Ishikawa (cell line): ENCODE measurements around the gene CST6.
A peak's percentile ranks its signal among the peaks of the same experiment; 100 is the strongest.

ENCODE experiments used
- CEBPB ChIP-seq: IDR thresholded peaks from 2 replicates; pipeline ENCODE4 v1.6.1; 2012
- CREB1 ChIP-seq: IDR thresholded peaks from 2 replicates; pipeline ENCODE4 v1.6.1; 2012; ENCODE audit warnings: low read depth
- EGR1 ChIP-seq: IDR thresholded peaks from 2 replicates; pipeline ENCODE4 v1.6.1; 2012
- EP300 ChIP-seq: IDR thresholded peaks from 2 replicates; pipeline ENCODE4 v1.6.1; 2012; ENCODE audit warnings: borderline replicate concordance
- FOXM1 ChIP-seq: IDR thresholded peaks from 2 replicates; pipeline ENCODE4 v1.6.1; 2012; ENCODE audit warnings: low read depth, borderline replicate concordance
- NFIC ChIP-seq: IDR thresholded peaks from 2 replicates; pipeline ENCODE4 v1.6.1; 2012
- RAD21 ChIP-seq: IDR thresholded peaks from 2 replicates; pipeline ENCODE4 v1.6.1; 2012; ENCODE audit warnings: low read depth
- TAF1 ChIP-seq: IDR thresholded peaks from 2 replicates; pipeline ENCODE4 v1.6.1; 2012; ENCODE audit warnings: low read depth, mild to moderate bottlenecking
- TCF12 ChIP-seq: IDR thresholded peaks from 2 replicates; pipeline ENCODE4 v1.6.1; 2012; ENCODE audit warnings: low read depth
- TEAD4 ChIP-seq: IDR thresholded peaks from 2 replicates; pipeline ENCODE4 v1.6.1; 2012
- YY1 ChIP-seq: IDR thresholded peaks from 2 replicates; pipeline ENCODE4 v1.6.1; 2012; ENCODE audit warnings: low read depth
- ZBTB7A ChIP-seq: IDR thresholded peaks from 2 replicates; pipeline ENCODE4 v1.6.1; 2012; ENCODE audit warnings: low read depth
- TF ChIP-seq, protein P1 (sequence below): IDR thresholded peaks from 2 replicates; pipeline ENCODE4 v1.6.1; 2012
- TF ChIP-seq, protein P2 (sequence below): IDR thresholded peaks from 2 replicates; pipeline ENCODE4 v1.6.1; 2012
- TF ChIP-seq, protein P3 (sequence below): IDR thresholded peaks from 2 replicates; pipeline ENCODE4 v1.6.1; 2012; ENCODE audit warnings: low read depth, mild to moderate bottlenecking

CST6 gene

DNA sequence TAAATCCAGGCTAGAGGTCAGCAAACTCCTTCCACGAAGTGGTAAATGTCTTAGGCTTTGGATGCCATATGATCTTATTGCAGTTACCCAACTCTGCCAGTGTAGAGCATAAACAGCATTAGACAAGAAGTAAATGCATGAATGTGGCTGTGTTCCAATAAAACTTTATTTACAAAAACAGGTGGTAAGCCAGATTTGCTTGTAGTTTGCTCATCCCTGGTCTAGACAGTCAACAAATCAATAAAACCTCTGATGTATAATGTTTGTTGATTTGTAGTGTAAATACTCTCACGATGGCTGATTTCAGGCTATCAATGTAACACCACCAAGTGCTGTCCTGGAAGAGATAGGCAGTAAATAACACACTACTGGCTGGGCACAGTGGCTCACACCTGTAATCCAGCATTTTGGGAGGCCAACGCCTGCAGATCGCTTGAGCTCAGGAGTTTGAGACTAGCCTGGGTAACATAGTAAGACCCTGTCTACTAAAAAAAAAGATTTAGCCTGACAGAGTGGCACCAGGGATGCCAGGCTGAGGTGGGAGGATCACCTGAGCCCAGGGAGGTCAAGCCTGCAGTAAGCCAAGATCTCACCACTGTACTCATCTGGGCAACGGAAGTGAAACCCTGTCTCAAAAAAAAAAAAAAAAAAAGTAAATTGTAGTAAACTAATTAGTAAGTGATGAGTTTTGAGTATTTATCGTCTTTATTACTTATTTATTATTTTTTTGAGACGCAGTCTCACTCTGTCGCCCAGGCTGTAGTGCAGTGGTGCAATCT lies 21.3 kb downstream of the CST6 start:
- TF ChIP-seq EP300 (no peak), EGR1 (no peak), FOXM1 (no peak), TCF12 (no peak), TEAD4 (no peak), CEBPB (no peak), YY1 (no peak)

DNA sequence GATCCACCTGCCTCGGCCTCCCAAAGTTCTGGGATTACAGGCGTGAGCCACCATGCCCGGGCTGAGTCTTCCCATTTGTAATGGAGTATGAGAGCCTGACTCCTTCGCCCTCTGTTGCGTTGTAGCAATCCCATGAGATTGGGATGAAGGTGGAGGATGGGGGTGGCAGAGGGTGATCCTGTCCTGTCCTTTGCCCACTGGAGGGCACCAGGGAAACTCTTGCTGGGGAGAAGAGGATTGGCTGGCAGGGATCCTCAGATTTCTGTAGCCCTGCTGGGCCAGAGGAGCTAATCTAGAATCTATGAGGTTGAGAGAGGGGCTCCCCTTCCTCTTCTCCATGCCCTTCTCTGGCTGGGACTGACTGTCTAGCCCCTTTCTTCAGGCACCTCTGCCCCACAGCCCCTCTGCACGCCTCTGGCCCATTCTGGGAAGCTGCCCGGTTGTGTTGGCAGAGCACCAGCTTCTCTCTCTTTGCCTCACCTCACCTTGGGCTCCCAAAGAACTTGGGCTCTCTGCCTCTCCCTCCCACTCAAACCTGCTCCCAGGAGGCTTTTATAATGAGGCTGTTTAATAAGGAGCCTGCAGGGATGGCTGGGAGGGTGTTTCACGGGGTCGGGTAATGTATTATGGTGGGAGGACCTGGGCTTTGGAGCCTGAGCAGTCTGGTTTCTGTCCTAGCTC lies 24.0 kb downstream of the CST6 start:
- no peak for TF ChIP-seq EGR1
- TF ChIP-seq, protein P1, sequence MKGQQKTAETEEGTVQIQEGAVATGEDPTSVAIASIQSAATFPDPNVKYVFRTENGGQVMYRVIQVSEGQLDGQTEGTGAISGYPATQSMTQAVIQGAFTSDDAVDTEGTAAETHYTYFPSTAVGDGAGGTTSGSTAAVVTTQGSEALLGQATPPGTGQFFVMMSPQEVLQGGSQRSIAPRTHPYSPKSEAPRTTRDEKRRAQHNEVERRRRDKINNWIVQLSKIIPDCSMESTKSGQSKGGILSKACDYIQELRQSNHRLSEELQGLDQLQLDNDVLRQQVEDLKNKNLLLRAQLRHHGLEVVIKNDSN, result no peak
- TF ChIP-seq, protein P2, sequence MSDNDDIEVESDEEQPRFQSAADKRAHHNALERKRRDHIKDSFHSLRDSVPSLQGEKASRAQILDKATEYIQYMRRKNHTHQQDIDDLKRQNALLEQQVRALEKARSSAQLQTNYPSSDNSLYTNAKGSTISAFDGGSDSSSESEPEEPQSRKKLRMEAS, result no peak
- TF ChIP-seq, protein P3, sequence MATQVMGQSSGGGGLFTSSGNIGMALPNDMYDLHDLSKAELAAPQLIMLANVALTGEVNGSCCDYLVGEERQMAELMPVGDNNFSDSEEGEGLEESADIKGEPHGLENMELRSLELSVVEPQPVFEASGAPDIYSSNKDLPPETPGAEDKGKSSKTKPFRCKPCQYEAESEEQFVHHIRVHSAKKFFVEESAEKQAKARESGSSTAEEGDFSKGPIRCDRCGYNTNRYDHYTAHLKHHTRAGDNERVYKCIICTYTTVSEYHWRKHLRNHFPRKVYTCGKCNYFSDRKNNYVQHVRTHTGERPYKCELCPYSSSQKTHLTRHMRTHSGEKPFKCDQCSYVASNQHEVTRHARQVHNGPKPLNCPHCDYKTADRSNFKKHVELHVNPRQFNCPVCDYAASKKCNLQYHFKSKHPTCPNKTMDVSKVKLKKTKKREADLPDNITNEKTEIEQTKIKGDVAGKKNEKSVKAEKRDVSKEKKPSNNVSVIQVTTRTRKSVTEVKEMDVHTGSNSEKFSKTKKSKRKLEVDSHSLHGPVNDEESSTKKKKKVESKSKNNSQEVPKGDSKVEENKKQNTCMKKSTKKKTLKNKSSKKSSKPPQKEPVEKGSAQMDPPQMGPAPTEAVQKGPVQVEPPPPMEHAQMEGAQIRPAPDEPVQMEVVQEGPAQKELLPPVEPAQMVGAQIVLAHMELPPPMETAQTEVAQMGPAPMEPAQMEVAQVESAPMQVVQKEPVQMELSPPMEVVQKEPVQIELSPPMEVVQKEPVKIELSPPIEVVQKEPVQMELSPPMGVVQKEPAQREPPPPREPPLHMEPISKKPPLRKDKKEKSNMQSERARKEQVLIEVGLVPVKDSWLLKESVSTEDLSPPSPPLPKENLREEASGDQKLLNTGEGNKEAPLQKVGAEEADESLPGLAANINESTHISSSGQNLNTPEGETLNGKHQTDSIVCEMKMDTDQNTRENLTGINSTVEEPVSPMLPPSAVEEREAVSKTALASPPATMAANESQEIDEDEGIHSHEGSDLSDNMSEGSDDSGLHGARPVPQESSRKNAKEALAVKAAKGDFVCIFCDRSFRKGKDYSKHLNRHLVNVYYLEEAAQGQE, result no peak
- no peak for TF ChIP-seq CREB1
- no peak for TF ChIP-seq FOXM1
- no peak for TF ChIP-seq TEAD4
- no peak for TF ChIP-seq EP300
- TF ChIP-seq TAF1, result no peak
- no peak for TF ChIP-seq CEBPB
- TF ChIP-seq TCF12, result no peak
- TF ChIP-seq RAD21, result no peak
- TF ChIP-seq ZBTB7A, result no peak
- TF ChIP-seq YY1, result no peak

DNA sequence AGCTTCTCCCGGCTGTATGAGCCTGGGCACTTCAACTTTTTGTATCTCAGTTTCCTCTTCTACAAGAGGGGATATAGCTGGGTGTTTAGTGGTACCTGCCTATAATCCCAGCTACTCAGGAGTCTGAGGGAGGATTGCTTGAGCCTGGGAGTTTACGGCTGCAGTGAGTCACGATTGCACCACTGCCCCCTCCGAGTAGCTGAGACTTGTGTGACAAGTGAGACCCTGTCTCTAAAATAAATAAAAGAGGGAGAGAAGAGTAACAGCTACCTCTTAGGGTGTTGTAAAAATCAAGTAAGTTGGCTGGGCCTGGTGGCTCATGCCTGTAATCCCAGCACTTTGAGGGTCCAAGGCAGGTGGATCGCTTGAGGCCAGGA lies 24.5 kb downstream of the CST6 start:
- TF ChIP-seq, protein P3, result no peak

DNA sequence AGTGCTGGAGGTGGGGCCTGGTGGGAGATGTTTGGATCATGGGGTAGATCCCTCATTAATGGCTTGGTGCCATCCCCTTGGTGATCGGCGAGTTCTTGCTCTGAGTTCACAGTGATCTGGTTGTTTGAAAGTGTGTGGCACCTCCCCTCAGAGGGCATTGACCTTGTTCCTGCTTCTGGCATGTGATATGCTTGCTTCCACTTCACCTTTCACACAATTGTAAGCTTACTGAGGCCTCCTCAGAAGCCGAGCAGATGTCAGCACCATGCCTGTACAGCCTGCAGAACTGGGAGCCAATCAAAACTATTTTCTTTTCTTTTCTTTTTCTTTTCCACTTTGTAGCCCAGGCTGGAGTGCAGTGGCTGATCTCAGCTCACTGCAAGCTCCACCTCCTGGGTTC lies 25.5 kb downstream of the CST6 start:
- no peak for TF ChIP-seq CEBPB

DNA sequence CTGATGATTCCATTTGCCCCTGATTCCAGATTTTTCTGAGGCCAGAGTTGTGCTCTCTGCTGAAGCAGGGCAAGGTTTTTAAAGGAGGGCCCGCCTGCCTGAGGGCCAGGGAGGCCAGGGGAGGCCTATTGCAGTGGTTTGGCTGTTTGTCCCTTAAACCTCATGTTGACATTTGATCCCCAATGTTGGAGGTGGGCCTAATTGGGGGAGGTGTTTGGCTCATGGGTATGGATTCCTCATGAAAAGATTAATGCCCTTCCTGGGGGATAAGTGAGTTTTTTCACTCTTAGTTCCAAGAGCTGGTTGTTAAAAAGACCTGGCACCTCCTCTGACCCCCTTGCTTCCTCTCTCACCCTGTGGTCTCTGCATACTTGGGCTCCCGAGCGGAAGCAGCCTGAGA lies 28.0 kb downstream of the CST6 start:
- 0 out of 2 replicates have a peak, but pooled peaks have one; percentile 24 for TF ChIP-seq NFIC
- TF ChIP-seq, protein P3, result no peak
